GM12874 (cell line): ENCODE data around the gene GNB1.

Source experiments
- CTCF ChIP-seq: IDR thresholded peaks from 2 replicates; pipeline ENCODE4 v1.5.1; 2011; ENCODE audit warnings: low read depth, mild to moderate bottlenecking, control low read depth, low read length, moderate library complexity; ENCODE audit not compliant: insufficient read depth

GNB1 gene

GRCh38 chr1:1847061-1847850 lies 43.6 kb downstream of the GNB1 start:
- no peak for TF ChIP-seq CTCF

- TF ChIP-seq CTCF, result no peak
Measured at GRCh38 chr1:1846386-1846918, 44.4 kb downstream of the GNB1 start.

- no peak for TF ChIP-seq CTCF
Measured at GRCh38 chr1:1842360-1843146, 48.3 kb downstream of the GNB1 start.

- TF ChIP-seq CTCF, result no peak
Measured at GRCh38 chr1:1841575-1841995, 49.3 kb downstream of the GNB1 start.

GRCh38 chr1:1839311-1839965 lies 51.4 kb downstream of the GNB1 start:
- no peak for TF ChIP-seq CTCF

GRCh38 chr1:1836119-1836518 lies 54.8 kb downstream of the GNB1 start:
- no peak for TF ChIP-seq CTCF

- no peak for TF ChIP-seq CTCF
Measured at GRCh38 chr1:1835546-1835945, 55.3 kb downstream of the GNB1 start.
